Mucosa of rectum (tissue), 2 donors: ENCODE results near the gene GPC1.

Experiments used
- H3K27ac ChIP-seq, 2 donors: one replicate each; pipeline ENCODE4 v1.7.0; 2013; ENCODE audit warnings: inconsistent platforms in 2 of 2, low read depth in 2 of 2, low read length in 2 of 2
- H3K27me3 ChIP-seq, 2 donors: one replicate each; pipeline ENCODE4 v1.7.0; 2013; ENCODE audit warnings: low read length in 2 of 2; ENCODE audit not compliant: control insufficient read depth in 2 of 2, insufficient read depth in 2 of 2
- H3K36me3 ChIP-seq, 2 donors: one replicate each; pipeline ENCODE4 v1.7.0; 2013; ENCODE audit warnings: low read length in 2 of 2; ENCODE audit not compliant: control insufficient read depth in 2 of 2, insufficient read depth in 2 of 2
- H3K4me1 ChIP-seq, 2 donors: one replicate each; pipeline ENCODE4 v1.7.0; 2013; ENCODE audit warnings: low read length in 2 of 2, mild to moderate bottlenecking in 1 of 2; ENCODE audit not compliant: control insufficient read depth in 2 of 2, insufficient read depth in 2 of 2
- H3K4me3 ChIP-seq, 2 donors: one replicate each; pipeline ENCODE4 v1.7.0; 2013; ENCODE audit warnings: low read length in 2 of 2
- H3K9ac ChIP-seq, 2 donors: one replicate each; pipeline ENCODE4 v1.7.0; 2013; ENCODE audit warnings: low read length in 2 of 2, low read depth in 1 of 2, mild to moderate bottlenecking in 1 of 2
- H3K9me3 ChIP-seq, 2 donors: one replicate each; pipeline ENCODE4 v1.7.0; 2013; ENCODE audit warnings: low read length in 2 of 2; ENCODE audit not compliant: control insufficient read depth in 2 of 2
- donor health status: healthy.
- donor health status: Normal muscosa, but diverticular disease.

GPC1 gene

GRCh38 chr2:240507778-240508251 is 72.4 kb downstream of the GPC1 start:
- Histone ChIP-seq H3K9ac (no peak overlapping the region), H3K4me3 (no peak overlapping the region), H3K36me3 (peaks cover 0 to 18% of the 10 kb centered on the region in 2 donors), H3K27ac (no peak overlapping the region), H3K27me3 (no peaks in the 10 kb centered on the region), H3K4me1 (no peaks in the 10 kb centered on the region), H3K9me3 (no peaks in the 10 kb centered on the region)

GRCh38 chr2:240508832-240509545 is 73.5 kb downstream of the GPC1 start:
- no peaks in the 10 kb centered on the region for H3K4me1 ChIP-seq
- H3K9me3 ChIP-seq: no peaks in the 10 kb centered on the region
- no peak overlapping the region for H3K4me3 ChIP-seq
- no peak overlapping the region for H3K9ac ChIP-seq
- H3K27me3 ChIP-seq: no peaks in the 10 kb centered on the region
- no peak overlapping the region for H3K27ac ChIP-seq
- peaks cover 0 to 16% of the 10 kb centered on the region in 2 donors for H3K36me3 ChIP-seq

- Histone ChIP-seq H3K27me3 (no peaks in the 10 kb centered on the region), H3K36me3 (peaks cover 0 to 14% of the 10 kb centered on the region in 2 donors), H3K9me3 (no peaks in the 10 kb centered on the region), H3K27ac (no peak overlapping the region), H3K9ac (no peak overlapping the region), H3K4me1 (no peaks in the 10 kb centered on the region), H3K4me3 (no peak overlapping the region)
Observed at GRCh38 chr2:240509667-240510512, 74.4 kb downstream of the GPC1 start.

GRCh38 chr2:240510513-240511210 is 75.2 kb downstream of the GPC1 start:
- Histone ChIP-seq H3K4me3 (no peak overlapping the region), H3K9ac (no peak overlapping the region), H3K36me3 (peaks cover 0 to 14% of the 10 kb centered on the region in 2 donors), H3K9me3 (no peaks in the 10 kb centered on the region), H3K27me3 (no peaks in the 10 kb centered on the region), H3K27ac (no peak overlapping the region), H3K4me1 (no peaks in the 10 kb centered on the region)

GRCh38 chr2:240511351-240512108 is 76.1 kb downstream of the GPC1 start:
- H3K9me3 ChIP-seq: no peaks in the 10 kb centered on the region
- H3K27ac ChIP-seq: no peak overlapping the region
- H3K4me1 ChIP-seq: no peaks in the 10 kb centered on the region
- H3K4me3 ChIP-seq: no peak overlapping the region
- H3K27me3 ChIP-seq: no peaks in the 10 kb centered on the region
- H3K9ac ChIP-seq: no peak overlapping the region
- H3K36me3 ChIP-seq: peaks cover 0 to 14% of the 10 kb centered on the region in 2 donors

GRCh38 chr2:240512109-240512485 is 76.6 kb downstream of the GPC1 start:
- Histone ChIP-seq H3K9me3 (no peaks in the 10 kb centered on the region), H3K27me3 (no peaks in the 10 kb centered on the region), H3K9ac (no peak overlapping the region), H3K36me3 (peaks cover 0 to 14% of the 10 kb centered on the region in 2 donors), H3K4me1 (no peaks in the 10 kb centered on the region), H3K4me3 (no peak overlapping the region), H3K27ac (no peak overlapping the region)

- Histone ChIP-seq H3K27me3 (no peaks in the 10 kb centered on the region), H3K4me3 (no peak overlapping the region), H3K4me1 (no peaks in the 10 kb centered on the region), H3K9me3 (no peaks in the 10 kb centered on the region), H3K36me3 (peaks cover 0 to 14% of the 10 kb centered on the region in 2 donors), H3K9ac (no peak overlapping the region), H3K27ac (no peak overlapping the region)
Observed at GRCh38 chr2:240512666-240513535, 77.4 kb downstream of the GPC1 start.

- peaks cover 0 to 12% of the 10 kb centered on the region in 2 donors for H3K36me3 ChIP-seq
- no peak overlapping the region for H3K9ac ChIP-seq
- H3K4me3 ChIP-seq: no peak overlapping the region
- no peaks in the 10 kb centered on the region for H3K27me3 ChIP-seq
- no peaks in the 10 kb centered on the region for H3K9me3 ChIP-seq
- H3K4me1 ChIP-seq: no peaks in the 10 kb centered on the region
- no peak overlapping the region for H3K27ac ChIP-seq
Observed at GRCh38 chr2:240513549-240514287, 78.3 kb downstream of the GPC1 start.
